GM11168 (cell line): ENCODE results near the gene PANK1.

ENCODE experiments used
- in situ Hi-C: fragments of 300-500 bp; cut with MboI; formaldehyde crosslinking; loops from one replicate; pipeline ENCODE4 v1.12.0; 2022; ENCODE audit warnings: low sequenced_read_pairs; ENCODE audit not compliant: unreplicated experiment

The PANK1 gene

GRCh38 chr10:89644967-89645741, at the start of gene PANK1:
Gene PANK1 (minus strand): TSS chr10:89645242. CDS start chr10:89644891, 351 bp downstream.
- in situ Hi-C loops, result no loop called here

DNA sequence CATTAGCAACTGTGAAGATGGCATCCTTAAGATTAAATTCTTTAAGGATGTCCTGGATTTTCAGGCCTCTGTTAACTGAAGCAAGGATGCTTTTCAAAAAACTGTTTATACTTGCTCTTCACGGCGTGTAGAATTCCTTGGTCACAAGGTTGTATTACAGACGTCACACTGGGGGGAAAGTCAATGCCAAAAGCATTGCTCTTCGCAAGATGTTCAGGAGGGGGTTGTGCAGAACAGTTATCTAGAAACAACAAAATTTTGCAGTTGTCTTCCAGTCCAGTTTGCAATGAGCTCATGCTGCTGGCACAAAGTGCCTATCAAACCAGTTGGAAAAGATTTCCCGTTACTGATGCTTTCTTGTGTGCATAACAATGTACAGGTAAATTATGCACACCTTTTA, 48.1 kb upstream of the PANK1 start:
- in situ Hi-C loops, result no loop called here

- in situ Hi-C loops, result no loop called here
These were observed 47.4 kb upstream of the PANK1 start for GRCh38 chr10:89692416-89692815.

DNA sequence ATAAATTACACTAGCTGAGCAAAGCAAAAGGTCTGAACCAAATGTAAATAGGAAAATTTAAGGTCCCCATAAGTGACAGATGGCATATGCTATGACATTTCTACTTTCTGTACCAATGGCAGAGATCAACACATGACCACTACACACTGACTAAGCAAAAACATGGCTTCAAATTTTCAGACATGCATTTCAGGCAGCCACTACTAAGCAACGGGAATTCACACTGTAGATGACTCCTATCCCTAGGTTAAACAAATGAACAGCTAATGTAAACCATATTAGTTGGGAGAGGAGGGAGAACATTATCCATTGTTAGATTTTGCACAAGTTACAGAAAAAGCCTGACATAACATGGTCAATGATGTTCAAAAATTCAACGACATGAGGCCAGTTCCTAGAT, 45.0 kb upstream of the PANK1 start:
- in situ Hi-C loops, result no loop called here

- in situ Hi-C loops, result no loop called here
These were observed 40.9 kb upstream of the PANK1 start for GRCh38 chr10:89685936-89686335.

GRCh38 chr10:89684604-89685003, 39.6 kb upstream of the PANK1 start:
- in situ Hi-C loops, result no loop called here

- in situ Hi-C loops, result no loop called here
These were observed 38.8 kb upstream of the PANK1 start for GRCh38 chr10:89683883-89684282.

- in situ Hi-C loops, result no loop called here
These were observed 34.9 kb upstream of the PANK1 start for GRCh38 chr10:89679986-89680385.

- in situ Hi-C loops, result no loop called here
These were observed 32.3 kb upstream of the PANK1 start for GRCh38 chr10:89677341-89677740.

DNA sequence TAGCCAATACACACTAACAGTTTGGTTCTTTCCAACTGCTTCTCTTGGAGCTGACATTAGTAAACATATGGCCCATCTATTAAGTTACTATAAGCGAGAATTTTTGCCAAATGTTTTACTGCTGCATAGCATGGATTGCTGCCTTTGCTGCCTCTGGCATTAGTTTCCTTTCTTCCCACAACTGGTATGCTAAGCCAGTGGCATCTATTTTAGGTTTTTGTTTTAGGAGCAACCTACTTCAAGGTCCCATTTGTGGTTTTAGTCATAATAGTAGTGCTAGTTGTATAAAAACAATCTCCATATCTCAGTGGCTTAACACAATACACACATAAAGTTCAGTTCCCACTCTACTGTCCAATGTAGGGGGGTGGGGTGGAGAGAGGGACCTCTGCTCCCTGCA, 25.9 kb upstream of the PANK1 start:
- in situ Hi-C loops, result no loop called here

GRCh38 chr10:89669985-89670384, 24.9 kb upstream of the PANK1 start:
- in situ Hi-C loops, result no loop called here

DNA sequence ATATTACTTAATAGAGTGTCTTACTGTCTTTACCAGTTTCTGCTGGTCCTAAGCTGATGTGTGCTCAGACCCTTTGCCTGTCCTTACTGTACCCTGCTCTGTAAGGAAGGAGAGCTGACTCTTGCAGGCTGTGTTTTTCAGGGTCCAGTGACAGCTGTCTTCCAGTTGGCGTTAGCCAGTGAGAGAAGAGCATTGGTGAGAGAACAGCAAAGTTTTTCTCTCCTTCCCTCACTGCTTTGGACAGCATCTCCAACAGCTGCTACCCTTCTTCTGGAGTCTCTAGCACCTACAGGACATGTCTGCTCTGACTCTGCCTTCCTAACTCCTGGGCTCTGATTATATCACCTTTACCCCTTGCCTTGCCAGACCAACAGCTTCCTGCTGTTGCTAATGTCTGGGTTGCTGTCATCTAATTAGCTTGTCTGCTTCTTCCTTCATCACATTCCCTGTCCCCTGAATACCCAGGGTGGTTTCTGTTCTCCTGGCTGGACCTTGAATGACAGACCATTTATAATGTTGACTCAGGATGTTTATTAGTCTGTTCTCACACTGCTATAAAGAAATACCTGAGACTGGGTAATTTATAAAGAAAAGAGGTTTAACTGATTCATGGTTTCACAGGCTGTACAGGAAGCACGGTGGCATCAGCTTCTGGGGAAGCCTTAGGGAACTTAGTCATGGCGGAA, 23.5 kb upstream of the PANK1 start:
- in situ Hi-C loops, result no loop called here

DNA sequence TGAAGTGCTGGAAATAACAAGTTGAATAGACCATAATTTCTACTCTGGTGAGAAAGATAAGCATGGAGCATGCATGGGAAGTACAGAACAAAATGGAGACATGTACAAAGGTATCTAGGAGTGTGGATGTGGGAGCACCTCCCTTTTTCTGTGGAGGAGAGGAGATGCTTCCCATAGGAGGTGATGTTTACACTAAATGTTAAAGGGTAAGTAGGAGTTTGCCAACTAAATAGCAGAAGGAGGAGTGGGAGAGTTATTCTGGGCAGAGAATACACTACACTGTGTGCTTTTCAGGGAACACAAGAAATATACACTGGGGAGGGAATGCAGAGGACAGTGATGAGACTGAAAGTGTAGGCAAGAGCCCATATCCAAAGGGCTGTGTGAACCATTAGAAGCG, 21.1 kb upstream of the PANK1 start:
- in situ Hi-C loops, result no loop called here

DNA sequence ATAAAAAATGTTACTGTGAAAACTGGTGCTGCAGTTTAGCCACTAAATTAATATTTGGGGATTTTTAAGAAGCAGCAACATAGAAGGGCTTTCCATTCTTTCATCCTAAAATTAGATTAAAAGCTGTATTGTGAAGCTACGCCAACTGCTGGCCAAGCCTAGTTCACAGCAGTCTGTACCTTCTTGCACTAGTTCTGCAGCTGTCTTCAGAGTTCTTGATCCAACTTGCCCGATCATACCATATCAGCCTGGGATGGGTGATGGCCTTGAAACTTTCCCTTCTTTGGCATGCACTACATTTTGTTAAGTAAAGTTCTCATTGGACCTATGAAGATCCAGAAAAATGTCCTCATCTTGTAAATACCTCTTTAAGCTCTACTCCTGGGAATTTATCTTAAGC, 20.3 kb upstream of the PANK1 start:
- in situ Hi-C loops, result no loop called here

GRCh38 chr10:89664203-89664602, 19.2 kb upstream of the PANK1 start:
- in situ Hi-C loops, result no loop called here

GRCh38 chr10:89663144-89663543, 18.1 kb upstream of the PANK1 start:
- in situ Hi-C loops, result no loop called here

- in situ Hi-C loops, result no loop called here
These were observed 17.6 kb upstream of the PANK1 start for GRCh38 chr10:89662596-89662995.

- in situ Hi-C loops, result no loop called here
These were observed 14.4 kb upstream of the PANK1 start for GRCh38 chr10:89659143-89660131.

GRCh38 chr10:89657302-89657701, 12.3 kb upstream of the PANK1 start:
- in situ Hi-C loops, result no loop called here

DNA sequence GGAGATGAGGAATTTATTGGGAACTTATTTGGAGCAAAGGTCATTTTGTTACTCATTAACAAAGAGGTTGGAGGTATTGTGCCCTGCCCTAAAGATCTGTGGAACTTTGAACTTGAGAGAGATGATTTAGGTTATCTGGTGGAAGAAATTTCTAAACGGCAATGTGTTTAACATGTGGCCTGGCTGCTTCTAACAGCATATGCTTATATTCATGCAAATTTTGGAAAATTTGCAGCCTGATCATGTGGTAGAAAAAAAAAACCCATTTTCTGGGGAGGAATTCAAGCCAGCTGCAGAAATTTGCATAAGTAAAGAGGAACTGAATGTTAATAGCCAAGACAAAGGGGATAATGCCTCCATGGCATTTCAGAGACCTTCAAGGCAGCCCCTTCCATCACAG, 10.7 kb upstream of the PANK1 start:
- in situ Hi-C loops, result no loop called here

- in situ Hi-C loops, result no loop called here
These were observed 8.4 kb upstream of the PANK1 start for GRCh38 chr10:89653410-89653869.
